ENCODE measurements around the gene ZBTB8B.
"Not testable (repeated sequence)": the region's sequence is repeated elsewhere in the genome, so short reads cannot be mapped to it uniquely, and the experiment has no call there.

The ZBTB8B gene

DNA sequence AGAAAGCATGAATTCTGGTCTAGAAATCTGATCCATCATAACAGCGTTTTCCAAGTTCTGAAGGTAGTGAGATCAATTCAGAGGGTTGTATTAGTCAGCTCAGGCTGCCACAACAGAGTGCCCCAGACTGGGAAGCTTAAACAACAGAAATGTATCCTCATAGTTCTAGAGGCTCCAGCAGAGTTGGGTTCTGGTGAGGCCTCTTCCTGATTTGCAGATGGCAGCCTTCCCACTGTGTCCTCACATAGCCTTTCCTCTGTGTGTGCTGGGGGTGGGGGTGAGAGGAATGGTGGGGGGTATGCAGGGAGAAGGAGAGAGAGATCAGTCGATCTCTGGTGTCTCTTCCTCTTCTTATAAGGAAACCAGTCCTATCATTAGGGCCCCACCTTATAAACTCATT is 15.1 kb downstream of the ZBTB8B start:
- TF ChIP-seq EZH2phosphoT487 (IDR thresholded peaks at IDR 0.05; ENCODE audit: low read depth), result no peak
- TF ChIP-seq, protein P1, sequence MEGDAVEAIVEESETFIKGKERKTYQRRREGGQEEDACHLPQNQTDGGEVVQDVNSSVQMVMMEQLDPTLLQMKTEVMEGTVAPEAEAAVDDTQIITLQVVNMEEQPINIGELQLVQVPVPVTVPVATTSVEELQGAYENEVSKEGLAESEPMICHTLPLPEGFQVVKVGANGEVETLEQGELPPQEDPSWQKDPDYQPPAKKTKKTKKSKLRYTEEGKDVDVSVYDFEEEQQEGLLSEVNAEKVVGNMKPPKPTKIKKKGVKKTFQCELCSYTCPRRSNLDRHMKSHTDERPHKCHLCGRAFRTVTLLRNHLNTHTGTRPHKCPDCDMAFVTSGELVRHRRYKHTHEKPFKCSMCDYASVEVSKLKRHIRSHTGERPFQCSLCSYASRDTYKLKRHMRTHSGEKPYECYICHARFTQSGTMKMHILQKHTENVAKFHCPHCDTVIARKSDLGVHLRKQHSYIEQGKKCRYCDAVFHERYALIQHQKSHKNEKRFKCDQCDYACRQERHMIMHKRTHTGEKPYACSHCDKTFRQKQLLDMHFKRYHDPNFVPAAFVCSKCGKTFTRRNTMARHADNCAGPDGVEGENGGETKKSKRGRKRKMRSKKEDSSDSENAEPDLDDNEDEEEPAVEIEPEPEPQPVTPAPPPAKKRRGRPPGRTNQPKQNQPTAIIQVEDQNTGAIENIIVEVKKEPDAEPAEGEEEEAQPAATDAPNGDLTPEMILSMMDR (IDR thresholded peaks at IDR 0.05; ENCODE audit: low read depth, low read length), result no peak
- H3K4me1 ChIP-seq (ENCODE audit: low read length), result no peaks in the 10 kb centered on the region
- H3K9ac ChIP-seq (ENCODE audit: low read length), result no peak overlapping the region
- no peaks in the 10 kb centered on the region for H3K9me3 ChIP-seq (ENCODE audit: insufficient read depth, low read length)
- no peak overlapping the region for H2AFZ ChIP-seq (ENCODE audit: low read depth, low read length)
- H3K79me2 ChIP-seq (ENCODE audit: low read length), result no peaks in the 10 kb centered on the region
- H3K4me2 ChIP-seq (ENCODE audit: low read length), result no peak overlapping the region
- peaks cover 5% of the 10 kb centered on the region; the same call in 1 of the 2 replicates for H3K27me3 ChIP-seq (ENCODE audit: low read depth, low read length)
- no peaks in the 10 kb centered on the region for H3K36me3 ChIP-seq (replicated peaks; ENCODE audit: low read depth, low read length)
- no peak overlapping the region for H3K4me3 ChIP-seq (ENCODE audit: low read length)
- H4K20me1 ChIP-seq (ENCODE audit: insufficient read depth, low read length), result no peaks in the 10 kb centered on the region
- no peak overlapping the region for H3K27ac ChIP-seq (ENCODE audit: low read length)

DNA sequence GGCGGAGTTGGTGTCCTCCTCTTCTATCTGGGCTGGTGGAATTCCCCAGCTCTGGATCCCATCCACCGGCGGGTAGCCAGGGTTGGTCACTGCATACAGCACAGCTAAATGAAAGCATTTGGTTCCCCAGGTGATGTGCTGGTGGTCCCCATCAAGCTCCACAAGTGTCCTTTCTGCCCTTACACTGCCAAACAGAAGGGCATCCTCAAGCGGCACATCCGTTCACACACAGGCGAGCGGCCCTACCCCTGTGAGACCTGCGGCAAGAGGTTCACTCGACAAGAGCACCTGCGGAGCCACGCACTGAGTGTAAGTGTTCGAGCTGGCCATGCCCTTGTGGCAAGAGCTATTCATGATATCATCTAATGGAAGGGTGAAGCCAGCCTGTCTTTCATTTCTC is 15.9 kb downstream of the ZBTB8B start:
- H2AFZ ChIP-seq (ENCODE audit: low read depth, low read length), result no peak overlapping the region
- peaks cover 5% of the 10 kb centered on the region; the same call in 1 of the 2 replicates for H3K27me3 ChIP-seq (ENCODE audit: low read depth, low read length)
- no peak overlapping the region for H3K4me3 ChIP-seq (ENCODE audit: low read length)
- H4K20me1 ChIP-seq (ENCODE audit: insufficient read depth, low read length), result no peaks in the 10 kb centered on the region
- H3K27ac ChIP-seq (ENCODE audit: low read length), result no peak overlapping the region
- H3K9me3 ChIP-seq (ENCODE audit: insufficient read depth, low read length), result no peaks in the 10 kb centered on the region
- no peak overlapping the region for H3K9ac ChIP-seq (ENCODE audit: low read length)
- no peaks in the 10 kb centered on the region for H3K4me1 ChIP-seq (ENCODE audit: low read length)
- H3K4me2 ChIP-seq (ENCODE audit: low read length), result no peak overlapping the region
- H3K36me3 ChIP-seq (replicated peaks; ENCODE audit: low read depth, low read length), result no peaks in the 10 kb centered on the region
- TF ChIP-seq, protein P1 (IDR thresholded peaks at IDR 0.05; ENCODE audit: low read depth, low read length), result no peak
- no peak for TF ChIP-seq EZH2phosphoT487 (IDR thresholded peaks at IDR 0.05; ENCODE audit: low read depth)
- H3K79me2 ChIP-seq (ENCODE audit: low read length), result no peaks in the 10 kb centered on the region

DNA sequence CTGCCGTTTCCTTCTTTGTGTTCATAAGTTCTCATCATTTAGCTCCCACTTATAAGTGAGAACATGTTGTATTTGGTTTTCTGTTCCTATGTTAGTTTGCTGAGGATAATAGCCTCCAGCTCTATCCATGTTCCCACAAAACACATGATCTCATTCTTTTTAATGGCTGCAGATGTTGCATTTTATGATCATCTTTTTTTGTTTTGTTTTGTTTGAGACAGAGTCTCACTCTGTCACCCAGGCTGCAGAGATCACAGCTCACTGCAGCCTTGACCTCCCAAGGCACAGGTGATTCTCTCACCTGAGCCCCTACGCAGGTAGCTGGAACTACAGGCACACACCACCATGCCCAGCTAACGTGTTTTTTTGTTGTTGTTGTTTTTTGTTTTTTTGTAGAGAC is 16.9 kb downstream of the ZBTB8B start:
- H3K9ac ChIP-seq (ENCODE audit: low read length); H3K9me3 ChIP-seq (ENCODE audit: insufficient read depth, low read length); H3K4me2 ChIP-seq (ENCODE audit: low read length); H3K27ac ChIP-seq (ENCODE audit: low read length); H3K79me2 ChIP-seq (ENCODE audit: low read length); H3K4me1 ChIP-seq (ENCODE audit: low read length); H3K4me3 ChIP-seq (ENCODE audit: low read length); H4K20me1 ChIP-seq (ENCODE audit: insufficient read depth, low read length); H3K27me3 ChIP-seq (ENCODE audit: low read depth, low read length); H2AFZ ChIP-seq (ENCODE audit: low read depth, low read length); H3K36me3 ChIP-seq (replicated peaks; ENCODE audit: low read depth, low read length): not testable (repeated sequence)

DNA sequence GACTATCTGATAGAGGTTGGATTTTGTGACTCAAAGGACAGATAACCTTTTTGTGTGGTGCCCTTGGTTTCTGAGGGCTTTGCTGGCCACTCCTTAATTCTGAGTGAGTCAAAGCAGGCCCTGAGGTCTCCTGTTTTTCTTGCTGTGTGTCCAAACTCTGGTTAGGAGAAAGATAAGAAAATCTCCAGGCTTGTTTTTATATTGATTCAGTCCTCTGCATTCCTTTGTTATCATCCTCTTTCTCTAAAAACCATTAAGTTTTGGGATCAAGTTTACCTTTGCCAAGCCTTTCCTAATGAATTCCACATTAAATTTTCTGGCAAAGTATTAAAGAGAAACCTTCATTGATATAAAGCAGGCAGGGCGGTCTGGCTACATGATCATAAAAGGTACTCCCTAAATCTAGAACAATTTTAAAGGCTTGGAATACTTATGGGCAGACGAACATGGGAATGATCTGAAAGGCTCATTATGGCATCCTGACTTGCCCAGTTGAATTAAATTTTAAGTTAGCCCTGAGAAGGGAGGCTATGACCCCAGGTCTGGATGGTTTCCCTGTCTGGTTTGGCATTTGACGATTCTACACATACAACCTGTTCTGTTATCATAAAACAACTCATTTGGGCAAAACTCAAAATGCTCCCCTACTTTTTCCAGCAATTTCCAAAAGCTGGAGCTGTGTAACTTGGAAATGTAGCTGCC is 20.8 kb downstream of the ZBTB8B start:
- no peaks in the 10 kb centered on the region for H3K36me3 ChIP-seq (replicated peaks; ENCODE audit: low read depth, low read length)
- no peaks in the 10 kb centered on the region for H3K9me3 ChIP-seq (ENCODE audit: insufficient read depth, low read length)
- no peaks in the 10 kb centered on the region for H3K79me2 ChIP-seq (ENCODE audit: low read length)
- H3K27me3 ChIP-seq (ENCODE audit: low read depth, low read length), result no peaks in the 10 kb centered on the region
- H3K27ac ChIP-seq (ENCODE audit: low read length), result no peak overlapping the region
- no peak overlapping the region for H3K9ac ChIP-seq (ENCODE audit: low read length)
- no peaks in the 10 kb centered on the region for H4K20me1 ChIP-seq (ENCODE audit: insufficient read depth, low read length)
- TF ChIP-seq, protein P1 (IDR thresholded peaks at IDR 0.05; ENCODE audit: low read depth, low read length), result no peak
- TF ChIP-seq EZH2phosphoT487 (IDR thresholded peaks at IDR 0.05; ENCODE audit: low read depth), result no peak
- no peak overlapping the region for H2AFZ ChIP-seq (ENCODE audit: low read depth, low read length)
- no peaks in the 10 kb centered on the region for H3K4me1 ChIP-seq (ENCODE audit: low read length)
- H3K4me2 ChIP-seq (ENCODE audit: low read length), result no peak overlapping the region
- no peak overlapping the region for H3K4me3 ChIP-seq (ENCODE audit: low read length)

All from OCI-LY3 (cell line).